Upper lobe of left lung (tissue), 4 donors: ENCODE measurements around the gene ZNFX1.

Experiments used
- POLR2A ChIP-seq, 4 donors: fragments of 450-650 bp; IDR thresholded peaks; one replicate each; pipeline ENCODE4 v1.5.1; 2016 to 2017; ENCODE audit warnings: antibody characterized with exemption in 4 of 4, mild to moderate bottlenecking in 2 of 4
- TF ChIP-seq, protein P1 (sequence below), 6 experiments: fragments of 450-650 bp in 4 of 6; fragments of 200-600 bp in 2 of 6; sonication (generic) in 2 of 6; IDR thresholded peaks; one replicate each; pipeline ENCODE4 v1.5.1; 2016 to 2019; ENCODE audit warnings: antibody characterized with exemption in 6 of 6

DNA sequence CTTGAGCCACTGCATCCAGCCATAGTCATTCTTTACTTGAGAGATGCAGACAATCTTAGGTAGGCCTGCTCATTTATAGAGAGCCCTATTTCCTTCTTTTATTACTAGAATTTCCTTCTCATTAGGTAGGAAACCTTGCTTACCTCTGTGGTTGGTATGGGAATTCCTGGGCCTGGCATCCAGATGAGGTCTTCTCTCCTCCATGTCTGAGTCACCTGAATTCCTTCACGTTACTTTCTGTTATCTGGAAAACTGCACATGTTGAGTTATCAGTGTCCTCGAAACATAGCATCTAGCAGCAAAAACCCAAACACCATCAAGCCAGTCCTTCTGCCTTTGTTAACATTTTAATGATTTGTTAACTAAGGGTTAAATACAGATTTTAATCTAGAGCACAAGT lies 2.2 kb downstream of the ZNFX1 start:
- TF ChIP-seq, protein P1, sequence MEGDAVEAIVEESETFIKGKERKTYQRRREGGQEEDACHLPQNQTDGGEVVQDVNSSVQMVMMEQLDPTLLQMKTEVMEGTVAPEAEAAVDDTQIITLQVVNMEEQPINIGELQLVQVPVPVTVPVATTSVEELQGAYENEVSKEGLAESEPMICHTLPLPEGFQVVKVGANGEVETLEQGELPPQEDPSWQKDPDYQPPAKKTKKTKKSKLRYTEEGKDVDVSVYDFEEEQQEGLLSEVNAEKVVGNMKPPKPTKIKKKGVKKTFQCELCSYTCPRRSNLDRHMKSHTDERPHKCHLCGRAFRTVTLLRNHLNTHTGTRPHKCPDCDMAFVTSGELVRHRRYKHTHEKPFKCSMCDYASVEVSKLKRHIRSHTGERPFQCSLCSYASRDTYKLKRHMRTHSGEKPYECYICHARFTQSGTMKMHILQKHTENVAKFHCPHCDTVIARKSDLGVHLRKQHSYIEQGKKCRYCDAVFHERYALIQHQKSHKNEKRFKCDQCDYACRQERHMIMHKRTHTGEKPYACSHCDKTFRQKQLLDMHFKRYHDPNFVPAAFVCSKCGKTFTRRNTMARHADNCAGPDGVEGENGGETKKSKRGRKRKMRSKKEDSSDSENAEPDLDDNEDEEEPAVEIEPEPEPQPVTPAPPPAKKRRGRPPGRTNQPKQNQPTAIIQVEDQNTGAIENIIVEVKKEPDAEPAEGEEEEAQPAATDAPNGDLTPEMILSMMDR (IDR thresholded peaks at IDR 0.05), result no peak
- no peak for TF ChIP-seq POLR2A (IDR thresholded peaks at IDR 0.05)
